ENCODE results near the gene SOCS3.
A peak's percentile ranks its signal among the peaks of the same experiment; 100 is the strongest.

SOCS3 gene

GRCh38 chr17:78380370-78380769 lies 20.5 kb upstream of the SOCS3 start:
- DNase-seq (ENCODE audit: low read depth) = no peak
- TF ChIP-seq CTCF (conservative IDR thresholded peaks at IDR 0.05; ENCODE audit: low read depth, low read length) = no peak
- H3K4me3 ChIP-seq (ENCODE audit: low read length) = no peak overlapping the region

GRCh38 chr17:78379131-78379491 lies 19.2 kb upstream of the SOCS3 start:
- TF ChIP-seq CTCF (conservative IDR thresholded peaks at IDR 0.05; ENCODE audit: low read depth, low read length) = no peak
- DNase-seq (ENCODE audit: low read depth) = peak; percentile 31
- H3K4me3 ChIP-seq (ENCODE audit: low read length) = peak overlapping the region; percentile 87

- H3K4me3 ChIP-seq (ENCODE audit: low read length) = peak within 1 kb of the TSS; percentile 87
- no peak for DNase-seq (ENCODE audit: low read depth)
- TF ChIP-seq CTCF (conservative IDR thresholded peaks at IDR 0.05; ENCODE audit: low read depth, low read length) = no peak
Measured at GRCh38 chr17:78378225-78379130, 18.6 kb upstream of the SOCS3 start, which contains the start of gene PGS1. Gene PGS1 (plus strand): TSS chr17:78378649. CDS start chr17:78378666, 17 bp downstream.

GRCh38 chr17:78377858-78378224 lies 18.0 kb upstream of the SOCS3 start:
- DNase-seq (ENCODE audit: low read depth) = no peak
- TF ChIP-seq CTCF (conservative IDR thresholded peaks at IDR 0.05; ENCODE audit: low read depth, low read length) = no peak
- peak overlapping the region; percentile 87 for H3K4me3 ChIP-seq (ENCODE audit: low read length)

GRCh38 chr17:78376161-78376560 lies 16.3 kb upstream of the SOCS3 start:
- no peak for TF ChIP-seq CTCF (conservative IDR thresholded peaks at IDR 0.05; ENCODE audit: low read depth, low read length)
- no peak overlapping the region for H3K4me3 ChIP-seq (ENCODE audit: low read length)

GRCh38 chr17:78375401-78376151 lies 15.7 kb upstream of the SOCS3 start:
- H3K4me3 ChIP-seq (ENCODE audit: low read length) = no peak overlapping the region
- no peak for TF ChIP-seq CTCF (conservative IDR thresholded peaks at IDR 0.05; ENCODE audit: low read depth, low read length)
- peak; percentile 61 for DNase-seq (ENCODE audit: low read depth)

More at GRCh38 chr17:78376161-78376560, 16.3 kb upstream of the SOCS3 start:
- no peak for DNase-seq (ENCODE audit: low read depth)
